Measurements from ENCODE around the gene CHMP5.
"Not testable (repeated sequence)": the region's sequence is repeated elsewhere in the genome, so short reads cannot be mapped to it uniquely, and the experiment has no call there.

Gene CHMP5

DNA sequence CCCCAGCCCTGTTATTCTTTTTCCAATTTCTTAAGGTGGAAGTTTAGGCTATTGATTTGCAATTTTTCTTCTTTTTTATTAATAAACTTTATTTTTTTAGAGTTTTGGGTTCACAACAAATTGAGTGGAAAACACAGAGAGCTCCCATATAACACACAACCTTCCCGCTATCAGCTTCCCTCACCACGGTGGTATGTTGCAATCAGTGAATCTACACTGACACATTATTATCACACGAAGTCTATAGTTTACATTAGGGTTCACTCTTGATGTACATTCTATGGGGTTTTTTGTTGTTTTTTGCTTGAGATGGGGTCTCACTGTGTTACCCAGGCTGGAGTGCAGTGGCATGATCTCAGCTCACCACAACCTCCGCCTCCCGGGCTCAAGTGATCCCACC lies 20.7 kb downstream of the CHMP5 start:
- no peak for DNase-seq

GRCh38 chr9:33287087-33287490 lies 22.2 kb downstream of the CHMP5 start:
- DNase-seq, result peak; percentile 38

GRCh38 chr9:33288235-33288634 lies 23.4 kb downstream of the CHMP5 start:
- DNase-seq, result no peak

DNA sequence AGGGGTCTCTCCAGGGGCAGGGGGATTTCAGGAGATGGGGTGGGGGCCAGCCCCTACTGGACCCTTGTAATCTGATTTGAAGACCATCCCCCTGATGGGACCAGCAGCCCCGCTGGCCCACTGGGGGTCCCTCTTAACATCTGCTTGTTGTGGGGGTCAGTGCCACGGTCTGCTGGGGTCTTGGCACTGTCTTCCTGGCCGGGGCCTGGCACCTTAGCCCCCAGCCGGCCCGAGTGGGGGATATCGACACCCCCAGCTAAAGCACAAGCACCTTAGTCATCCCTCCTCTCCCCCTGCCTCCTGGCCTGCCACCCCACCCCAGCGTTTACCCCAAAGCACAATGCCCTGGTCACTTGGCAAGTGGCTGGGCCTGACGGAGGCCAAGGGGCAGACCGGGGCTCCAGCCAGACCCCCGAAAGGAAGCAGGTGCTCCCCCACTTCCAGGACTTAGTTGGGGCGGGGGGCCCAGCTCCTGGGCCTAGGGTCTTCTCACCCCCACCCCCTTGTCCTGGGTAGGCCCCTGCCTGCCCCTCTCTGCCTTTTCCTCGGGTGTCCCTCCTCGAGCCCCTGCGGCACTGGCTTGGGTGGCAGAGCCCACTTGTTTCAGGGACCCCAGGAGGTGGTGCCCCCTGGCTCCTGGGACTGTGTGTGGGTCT lies 24.1 kb downstream of the CHMP5 start:
- DNase-seq, result no peak

- DNase-seq, result peak; percentile 32
Observed at GRCh38 chr9:33289496-33289895, 24.6 kb downstream of the CHMP5 start.

GRCh38 chr9:33289936-33290246 lies 25.0 kb downstream of the CHMP5 start:
- no peak for DNase-seq

- peak; percentile 99 for DNase-seq
Observed at GRCh38 chr9:33290247-33291030, 25.6 kb downstream of the CHMP5 start, which contains the start of gene NFX1. Gene NFX1 (plus strand): TSS chr9:33290516. CDS start chr9:33290573, 57 bp downstream.

- DNase-seq, result no peak
Observed at GRCh38 chr9:33291031-33291397, 26.2 kb downstream of the CHMP5 start.

GRCh38 chr9:33291901-33292300 lies 27.1 kb downstream of the CHMP5 start:
- no peak for DNase-seq

DNA sequence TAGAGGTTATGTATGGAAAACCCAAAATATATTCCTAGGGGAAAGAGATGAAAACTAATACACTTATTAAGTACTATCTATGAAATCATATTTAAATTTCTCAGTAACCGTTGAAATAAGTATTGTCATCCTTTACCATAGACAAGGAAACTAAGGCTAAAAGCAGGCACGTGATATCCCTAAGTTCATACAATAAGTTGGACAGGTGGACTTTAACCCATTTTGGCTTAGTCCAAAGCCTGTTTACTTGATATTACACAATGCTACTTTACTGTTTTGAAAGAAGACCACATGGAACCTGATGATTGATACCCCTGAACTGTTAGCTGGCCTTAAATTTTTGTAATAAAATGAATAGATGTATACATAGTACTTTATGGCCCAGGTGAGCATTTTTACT lies 28.9 kb downstream of the CHMP5 start:
- DNase-seq, result no peak

DNA sequence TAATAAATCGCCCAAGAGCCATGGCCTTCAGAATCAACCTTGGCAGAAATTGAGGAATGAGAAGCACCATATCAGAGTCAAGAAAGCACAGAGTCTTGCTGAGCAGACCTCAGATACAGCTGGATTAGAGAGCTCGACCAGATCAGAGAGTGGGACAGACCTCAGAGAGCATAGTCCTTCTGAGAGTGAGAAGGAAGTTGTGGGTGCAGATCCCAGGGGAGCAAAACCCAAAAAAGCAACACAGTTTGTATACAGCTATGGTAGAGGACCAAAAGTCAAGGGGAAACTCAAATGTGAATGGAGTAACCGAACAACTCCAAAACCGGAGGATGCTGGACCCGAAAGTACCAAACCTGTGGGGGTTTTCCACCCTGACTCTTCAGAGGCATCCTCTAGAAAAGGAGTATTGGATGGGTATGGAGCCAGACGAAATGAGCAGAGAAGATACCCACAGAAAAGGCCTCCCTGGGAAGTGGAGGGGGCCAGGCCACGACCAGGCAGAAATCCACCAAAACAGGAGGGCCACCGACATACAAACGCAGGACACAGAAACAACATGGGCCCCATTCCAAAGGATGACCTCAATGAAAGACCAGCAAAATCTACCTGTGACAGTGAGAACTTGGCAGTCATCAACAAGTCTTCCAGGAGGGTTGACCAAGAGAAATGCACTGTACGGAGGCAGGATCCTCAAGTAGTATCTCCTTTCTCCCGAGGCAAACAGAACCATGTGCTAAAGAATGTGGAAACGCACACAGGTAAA lies 30.0 kb downstream of the CHMP5 start:
- no peak for DNase-seq

- no peak for DNase-seq
Observed at GRCh38 chr9:33295571-33295970, 30.7 kb downstream of the CHMP5 start.

GRCh38 chr9:33297432-33297831 lies 32.6 kb downstream of the CHMP5 start:
- peak; percentile 16 for DNase-seq

- DNase-seq, result no peak
Observed at GRCh38 chr9:33300546-33300945, 35.7 kb downstream of the CHMP5 start.

- no peak for DNase-seq
Observed at GRCh38 chr9:33304362-33304761, 39.5 kb downstream of the CHMP5 start.

DNA sequence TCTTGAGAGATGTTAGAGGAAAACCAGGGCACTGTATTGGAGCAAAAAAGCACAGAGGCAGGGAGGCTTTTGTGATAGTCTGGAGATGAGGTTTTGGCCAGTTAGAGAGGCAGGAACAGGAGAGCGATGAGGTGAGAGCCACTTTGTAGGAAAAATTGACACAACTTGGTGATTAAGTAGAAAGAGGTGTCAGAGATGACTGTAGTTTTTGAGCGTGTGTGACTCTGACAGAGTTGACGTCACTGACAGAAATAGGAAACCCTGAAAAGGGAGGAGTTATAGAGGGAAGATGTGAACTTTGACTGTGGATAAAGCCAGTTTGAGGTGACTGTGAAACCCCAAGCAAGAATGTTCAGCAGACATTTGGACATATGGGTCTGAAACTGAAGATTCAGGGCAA lies 41.2 kb downstream of the CHMP5 start:
- peak; percentile 57 for DNase-seq

GRCh38 chr9:33307067-33307466 lies 42.2 kb downstream of the CHMP5 start:
- DNase-seq, result no peak

- DNase-seq, result no peak
Observed at GRCh38 chr9:33309903-33310302, 45.1 kb downstream of the CHMP5 start.

DNA sequence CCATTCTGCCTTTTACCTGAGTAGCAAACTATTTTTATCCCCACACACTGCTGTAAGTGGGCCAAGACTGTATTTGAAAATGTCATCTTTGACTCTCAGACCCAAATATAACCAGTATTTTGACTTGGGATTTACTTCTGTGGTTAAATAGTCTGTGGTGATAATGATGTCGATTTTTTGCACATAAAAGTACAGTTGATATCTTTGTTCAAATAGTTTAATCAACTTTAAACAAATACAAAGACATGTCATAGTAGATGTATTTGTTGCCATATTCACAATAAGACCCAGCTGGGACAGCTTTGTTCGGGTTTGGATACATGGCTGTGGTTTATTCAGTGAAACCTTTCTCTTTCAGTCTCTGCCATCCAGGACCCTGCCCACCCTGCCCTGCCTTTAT lies 45.9 kb downstream of the CHMP5 start:
- DNase-seq, result no peak

DNA sequence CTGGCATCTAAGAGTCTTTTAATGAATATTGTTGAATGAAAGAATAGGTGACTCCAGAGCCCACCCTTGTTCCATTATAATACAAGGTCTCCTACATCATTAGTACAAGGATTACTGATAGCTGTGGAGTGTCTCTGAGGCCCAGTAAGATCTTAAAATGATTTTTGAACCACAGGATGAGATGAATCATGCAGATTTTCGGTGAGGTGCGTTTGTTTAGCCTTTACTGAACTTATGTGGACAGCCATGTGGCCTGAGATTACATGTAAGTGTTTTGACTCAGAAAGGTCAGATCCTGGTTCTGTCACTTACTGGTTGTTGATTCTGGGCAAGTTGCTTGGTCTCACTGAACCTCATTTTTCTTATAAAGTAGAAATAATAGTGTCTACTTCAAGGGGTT lies 47.1 kb downstream of the CHMP5 start:
- DNase-seq, result no peak

DNA sequence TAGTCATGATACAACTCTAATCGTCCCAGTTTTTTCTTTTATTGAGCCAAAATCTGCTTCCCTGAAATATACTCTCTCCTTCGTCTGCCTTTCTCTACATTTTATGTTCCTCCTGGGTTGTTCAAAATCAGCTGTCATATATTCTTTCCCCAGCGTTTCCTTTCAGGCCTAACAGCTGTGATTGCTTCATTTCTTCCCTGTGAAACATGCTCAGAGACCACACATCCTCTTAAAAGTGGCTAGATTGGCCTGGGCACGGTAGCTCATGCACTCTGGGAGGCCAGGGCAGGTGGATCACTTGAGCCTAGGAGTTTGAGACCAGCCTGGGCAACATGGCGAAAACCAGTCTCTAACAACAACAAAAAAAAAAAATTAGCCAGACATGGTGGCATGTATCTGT lies 50.5 kb downstream of the CHMP5 start:
- DNase-seq, result no peak

GRCh38 chr9:33317136-33317535 lies 52.3 kb downstream of the CHMP5 start:
- not testable (repeated sequence) for DNase-seq

- no peak for DNase-seq
Observed at GRCh38 chr9:33318225-33318624, 53.4 kb downstream of the CHMP5 start.

- no peak for DNase-seq
Observed at GRCh38 chr9:33318781-33319180, 53.9 kb downstream of the CHMP5 start.
